Testis (tissue), 3 donors: ENCODE results near the gene RGS6. TPM values are rescaled to one million over a fixed set of nuclear protein-coding genes. Genes with fewer than 3 reads are reported as not detected.

Experiments
- DNase-seq: peaks from one replicate; pipeline ENCODE4 v3.0.0-alpha.2; 2019
- H3K27ac ChIP-seq, 2 donors: fragments of 200-600 bp; sonication (generic); one replicate each; pipeline ENCODE4 v1.5.1; 2019
- H3K27me3 ChIP-seq: fragments of 200-600 bp; sonication (generic); one replicate; pipeline ENCODE4 v1.5.1; 2019
- H3K36me3 ChIP-seq: fragments of 200-600 bp; sonication (generic); one replicate; pipeline ENCODE4 v1.5.1; 2017; ENCODE audit warnings: low read depth; ENCODE audit errors: missing control alignments
- H3K4me1 ChIP-seq: fragments of 200-600 bp; sonication (generic); one replicate; pipeline ENCODE4 v1.5.1; 2019
- H3K4me3 ChIP-seq, 2 donors: fragments of 200-600 bp; sonication (generic); one replicate each; pipeline ENCODE4 v1.5.1; 2017 to 2019
- H3K9me3 ChIP-seq: fragments of 200-600 bp; sonication (generic); one replicate; pipeline ENCODE4 v1.5.1; 2017
- POLR2A ChIP-seq: fragments of 450-650 bp; IDR thresholded peaks from one replicate; pipeline ENCODE4 v1.6.1; 2017; ENCODE audit warnings: antibody characterized with exemption, mild to moderate bottlenecking, moderate library complexity
- WGBS, 2 donors: methylation state at CpG; one replicate each; pipeline ENCODE4 v1.1.5; 2018; 5-methylcytosine and 5-hydroxymethylcytosine counted together
- intact Hi-C: fragments of 100-400 bp; cut with DNase I; formaldehyde crosslinking; loops from one replicate; pipeline ENCODE4 v1.15.1; 2023; ENCODE audit warnings: low total_unique reads
- polyA plus RNA-seq: library from polyadenylated mRNA; stranded (reverse); fragments of 350-450 nt; fragmentation: Illumina TruSeq; extraction: RNeasy Lipid Tissue Mini Kit (QIAGEN cat#74804); gene quantifications from one replicate; pipeline ENCODE4 v1.2.3, GENCODE V29; 2014; ENCODE audit warnings: low read depth, low replicate concordance; ENCODE audit not compliant: insufficient read depth
- total RNA-seq, 2 donors: library from RNA; depleted of rRNA; stranded (reverse); fragments of >200 nt; gene quantifications; one replicate each; pipeline ENCODE4 v1.2.3, GENCODE V29; 2016
- TF ChIP-seq, protein P1 (sequence below), 3 experiments: fragments of 450-650 bp in 2 of 3; fragments of 200-600 bp in 1 of 3; sonication (generic) in 1 of 3; IDR thresholded peaks; one replicate each; pipeline ENCODE4 v1.5.1; 2016 to 2019; ENCODE audit warnings: antibody characterized with exemption in 3 of 3, mild to moderate bottlenecking in 2 of 3, moderate library complexity in 1 of 3

The RGS6 gene
- total and polyA plus RNA-seq, 3 donors from 2014 or later: 6.3 to 21.3 (median 16.0) TPM

DNA sequence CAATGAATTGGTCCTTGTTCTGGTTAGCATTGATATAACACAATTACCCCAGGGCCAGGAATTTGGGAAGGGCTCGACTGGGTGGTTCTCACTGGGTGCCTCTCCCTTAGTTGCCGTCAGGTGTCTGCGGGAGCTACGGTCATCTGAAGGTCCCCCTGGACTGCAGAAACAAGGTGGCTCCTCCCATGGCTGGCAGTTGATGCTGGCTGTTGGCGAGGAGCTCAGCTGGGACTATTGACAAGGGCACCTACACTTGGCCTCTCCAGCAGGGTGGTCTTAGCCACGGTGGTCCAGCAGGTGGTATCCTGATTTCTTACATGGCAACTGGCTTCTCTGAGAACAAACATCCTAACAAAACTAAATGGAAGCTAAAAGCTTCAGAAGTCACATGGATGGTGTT lies 41.0 kb upstream of the RGS6 start:
- 90 to 92% methylated on average over 6 of the region's 6 CpGs for WGBS, 2 donors
- H3K36me3 ChIP-seq: no peaks in the 10 kb centered on the region
- no peak for DNase-seq
- no peaks in the 10 kb centered on the region for H3K27me3 ChIP-seq
- H3K9me3 ChIP-seq: no peaks in the 10 kb centered on the region
- H3K27ac ChIP-seq: no peak overlapping the region
- TF ChIP-seq POLR2A: no peak
- TF ChIP-seq, protein P1, sequence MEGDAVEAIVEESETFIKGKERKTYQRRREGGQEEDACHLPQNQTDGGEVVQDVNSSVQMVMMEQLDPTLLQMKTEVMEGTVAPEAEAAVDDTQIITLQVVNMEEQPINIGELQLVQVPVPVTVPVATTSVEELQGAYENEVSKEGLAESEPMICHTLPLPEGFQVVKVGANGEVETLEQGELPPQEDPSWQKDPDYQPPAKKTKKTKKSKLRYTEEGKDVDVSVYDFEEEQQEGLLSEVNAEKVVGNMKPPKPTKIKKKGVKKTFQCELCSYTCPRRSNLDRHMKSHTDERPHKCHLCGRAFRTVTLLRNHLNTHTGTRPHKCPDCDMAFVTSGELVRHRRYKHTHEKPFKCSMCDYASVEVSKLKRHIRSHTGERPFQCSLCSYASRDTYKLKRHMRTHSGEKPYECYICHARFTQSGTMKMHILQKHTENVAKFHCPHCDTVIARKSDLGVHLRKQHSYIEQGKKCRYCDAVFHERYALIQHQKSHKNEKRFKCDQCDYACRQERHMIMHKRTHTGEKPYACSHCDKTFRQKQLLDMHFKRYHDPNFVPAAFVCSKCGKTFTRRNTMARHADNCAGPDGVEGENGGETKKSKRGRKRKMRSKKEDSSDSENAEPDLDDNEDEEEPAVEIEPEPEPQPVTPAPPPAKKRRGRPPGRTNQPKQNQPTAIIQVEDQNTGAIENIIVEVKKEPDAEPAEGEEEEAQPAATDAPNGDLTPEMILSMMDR (IDR thresholded peaks at IDR 0.05): no peak
- H3K4me3 ChIP-seq: no peak overlapping the region
- intact Hi-C loops: no loop called here
- H3K4me1 ChIP-seq: no peaks in the 10 kb centered on the region

DNA sequence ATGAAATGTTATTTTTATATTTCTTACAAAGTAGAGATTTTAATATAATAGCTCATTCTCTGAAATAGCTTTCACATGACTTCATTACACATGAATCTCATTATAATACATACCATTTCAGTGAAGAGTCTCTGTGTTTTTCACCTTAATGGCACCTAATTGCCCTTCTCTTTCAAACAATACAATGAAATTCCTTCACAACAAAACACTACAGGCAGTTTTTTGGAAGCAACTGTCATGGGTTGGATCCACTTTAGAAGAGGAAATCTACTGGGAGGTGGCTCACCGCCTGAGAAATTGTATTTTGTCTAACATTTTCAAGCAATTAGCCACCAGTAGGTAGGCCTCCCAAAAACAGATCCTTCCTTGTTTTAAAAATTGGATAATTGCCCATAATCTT lies 40.3 kb upstream of the RGS6 start:
- Histone ChIP-seq H3K36me3 (no peaks in the 10 kb centered on the region), H3K27ac (no peak overlapping the region), H3K27me3 (no peaks in the 10 kb centered on the region), H3K4me1 (no peaks in the 10 kb centered on the region), H3K4me3 (no peak overlapping the region), H3K9me3 (no peaks in the 10 kb centered on the region)
- no peak for TF ChIP-seq POLR2A
- TF ChIP-seq, protein P1 (IDR thresholded peaks at IDR 0.05): no peak
- no peak for DNase-seq
- intact Hi-C loops: no loop called here
- WGBS, 2 donors: 79 to 90% methylated on average over 1 of the region's 1 CpG

DNA sequence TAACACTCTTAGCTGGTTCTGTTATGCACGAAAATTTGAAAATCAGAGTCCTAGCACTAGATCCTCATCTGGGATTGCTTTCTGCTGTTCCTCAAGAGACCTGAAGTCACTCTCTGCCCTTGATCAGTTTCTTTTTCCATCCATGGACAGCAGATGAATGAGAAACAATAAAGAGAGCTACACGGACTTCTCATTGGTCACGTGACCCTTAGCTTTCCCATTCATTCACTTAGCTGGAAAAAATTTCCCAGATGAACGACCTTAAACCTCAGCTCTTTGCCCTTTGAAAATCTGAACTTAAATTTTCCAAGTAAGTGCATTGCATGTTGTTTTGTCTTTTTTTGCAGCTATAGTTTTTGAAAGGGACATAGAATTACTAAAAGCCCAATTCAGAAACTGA lies 27.2 kb upstream of the RGS6 start:
- no peak overlapping the region for H3K4me3 ChIP-seq
- H3K27me3 ChIP-seq: no peaks in the 10 kb centered on the region
- no peak for DNase-seq
- no peaks in the 10 kb centered on the region for H3K9me3 ChIP-seq
- TF ChIP-seq, protein P1 (IDR thresholded peaks at IDR 0.05): no peak
- TF ChIP-seq POLR2A: no peak
- H3K4me1 ChIP-seq: no peaks in the 10 kb centered on the region
- 57 to 63% methylated on average over 4 of the region's 4 CpGs for WGBS, 2 donors
- intact Hi-C loops: no loop called here
- no peaks in the 10 kb centered on the region for H3K36me3 ChIP-seq
- no peak overlapping the region for H3K27ac ChIP-seq

DNA sequence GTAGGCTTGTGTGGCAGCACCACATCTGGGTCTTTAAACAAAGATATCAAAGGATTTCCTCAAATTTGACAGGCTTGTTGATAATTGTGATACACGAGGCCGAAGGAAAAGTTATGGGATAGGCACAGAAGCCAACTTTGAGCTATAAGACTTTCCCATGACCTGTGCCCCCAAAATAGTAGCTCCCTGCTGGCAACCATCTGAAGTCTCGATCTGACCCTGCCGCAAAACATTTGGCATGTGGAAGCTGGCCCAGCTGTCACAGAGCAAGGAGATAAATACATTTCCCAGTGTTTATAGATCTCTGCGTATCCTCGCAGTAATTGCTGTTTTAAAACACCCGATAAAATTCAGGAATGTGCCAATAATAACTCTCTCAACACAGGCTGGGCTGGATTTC lies 26.4 kb upstream of the RGS6 start:
- no peak overlapping the region for H3K27ac ChIP-seq
- no peaks in the 10 kb centered on the region for H3K4me1 ChIP-seq
- intact Hi-C loops: no loop called here
- no peak for DNase-seq
- no peak for TF ChIP-seq POLR2A
- 46 to 61% methylated on average over 7 of the region's 7 CpGs for WGBS, 2 donors
- H3K4me3 ChIP-seq: no peak overlapping the region
- H3K27me3 ChIP-seq: no peaks in the 10 kb centered on the region
- no peaks in the 10 kb centered on the region for H3K9me3 ChIP-seq
- H3K36me3 ChIP-seq: no peaks in the 10 kb centered on the region

DNA sequence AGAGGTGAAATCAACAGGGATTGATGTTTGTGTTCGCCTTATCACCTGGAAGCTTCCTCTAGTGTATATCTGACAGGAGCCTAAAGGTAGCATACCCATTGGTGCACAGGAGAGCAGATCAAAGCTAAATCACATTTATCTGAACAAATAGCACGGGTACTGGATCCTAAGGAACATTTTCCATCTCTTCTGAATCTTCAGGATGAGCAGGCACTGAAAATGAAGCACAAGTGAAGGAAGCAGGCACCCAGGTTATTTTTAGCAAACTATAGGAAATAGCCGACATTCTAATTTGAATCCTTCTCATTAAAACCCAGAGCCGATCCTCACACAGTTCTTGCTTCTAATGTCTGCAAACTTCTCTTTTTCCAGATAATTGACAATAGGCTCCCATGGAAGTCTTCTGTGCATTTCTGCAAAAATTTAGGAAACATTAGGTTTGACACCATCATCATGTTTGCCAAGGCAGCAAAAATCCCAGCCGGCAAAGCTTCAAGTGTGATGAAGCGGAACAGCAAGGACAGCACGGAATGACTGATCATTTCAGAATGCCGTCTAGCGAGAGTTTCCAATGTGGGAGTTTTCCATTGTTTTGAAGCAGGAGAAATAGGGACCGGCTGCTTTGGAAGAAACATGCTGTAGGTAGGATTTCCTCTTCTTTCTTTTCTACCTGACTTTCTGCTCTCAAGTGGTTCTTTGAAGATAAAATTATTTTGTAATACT lies 24.3 kb upstream of the RGS6 start:
- WGBS, 2 donors: 77 to 82% methylated on average over 10 of the region's 10 CpGs
- H3K27ac ChIP-seq: no peak overlapping the region
- no peak for DNase-seq
- TF ChIP-seq POLR2A: no peak
- TF ChIP-seq, protein P1 (IDR thresholded peaks at IDR 0.05): no peak
- H3K27me3 ChIP-seq: no peaks in the 10 kb centered on the region
- no peaks in the 10 kb centered on the region for H3K36me3 ChIP-seq
- H3K4me3 ChIP-seq: no peak overlapping the region
- H3K4me1 ChIP-seq: no peaks in the 10 kb centered on the region
- intact Hi-C loops: no loop called here
- no peaks in the 10 kb centered on the region for H3K9me3 ChIP-seq
